HPDE6-E6E7 (cell line): ENCODE data around the gene GREB1.

Source experiments
- DNase-seq: peaks from one replicate; pipeline ENCODE4 v3.0.0; 2011; ENCODE audit warnings: missing footprints; ENCODE audit errors: extremely low spot score

The GREB1 gene

GRCh38 chr2:11559066-11559785 lies 25.4 kb downstream of the GREB1 start:
- no peak for DNase-seq

DNA sequence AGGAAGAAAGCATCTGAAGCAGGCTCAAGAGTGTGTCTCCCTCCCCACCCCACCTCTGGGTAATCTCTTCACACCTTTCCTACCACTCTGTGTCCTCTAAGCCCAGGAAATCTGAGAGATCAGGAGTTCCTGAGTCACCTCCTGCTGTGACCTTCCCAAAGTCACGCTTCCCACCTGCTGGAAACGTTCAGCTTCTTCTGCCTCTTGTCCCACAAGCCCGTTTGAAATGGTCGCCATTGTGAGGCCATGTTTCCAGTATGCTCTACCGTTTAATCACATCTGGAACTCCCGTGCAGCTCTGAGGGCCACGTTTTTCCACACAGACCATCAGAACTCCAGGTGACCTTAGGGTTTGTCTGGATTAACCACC lies 25.9 kb downstream of the GREB1 start:
- DNase-seq: no peak

GRCh38 chr2:11560806-11561205 lies 27.0 kb downstream of the GREB1 start:
- no peak for DNase-seq

DNA sequence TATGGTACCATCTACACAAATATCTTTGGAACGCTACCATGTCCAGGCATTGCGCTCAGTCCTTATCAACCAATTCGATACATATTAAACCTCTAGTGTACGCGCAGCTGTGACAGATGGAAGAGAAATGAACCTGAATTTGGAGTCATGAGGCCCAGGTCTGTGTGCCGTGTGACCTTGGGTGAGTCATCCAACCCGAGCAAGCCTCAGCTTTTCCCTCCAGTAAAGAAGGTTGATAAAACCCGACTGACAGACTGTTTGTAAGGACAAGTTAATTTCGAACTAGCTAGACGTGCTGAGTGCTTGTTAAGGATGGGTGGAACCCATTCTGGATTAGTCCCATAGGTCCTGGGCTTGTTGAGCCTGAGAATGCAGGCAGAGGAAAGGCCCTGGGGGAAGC lies 28.2 kb downstream of the GREB1 start:
- DNase-seq: peak; percentile 48

DNA sequence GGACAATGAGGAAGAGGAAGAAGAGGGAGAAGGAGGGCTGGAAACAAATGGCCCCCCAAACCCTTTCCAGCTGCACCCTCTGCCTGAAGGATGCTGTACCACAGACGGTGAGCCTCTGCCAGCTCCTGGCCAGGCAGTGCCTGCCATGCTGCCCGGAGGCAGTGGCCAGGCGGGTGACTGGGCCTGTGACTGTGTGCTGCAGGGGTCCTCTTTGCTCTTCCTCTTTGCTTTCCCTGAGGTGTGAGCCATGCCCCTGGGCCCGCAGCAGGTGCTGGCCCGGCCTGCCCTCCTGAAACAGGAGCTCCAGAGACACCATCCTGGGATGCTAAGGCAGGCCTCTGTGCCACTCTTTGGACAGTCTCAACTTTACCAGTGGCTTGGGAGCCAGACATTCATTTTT lies 28.6 kb downstream of the GREB1 start:
- DNase-seq: no peak

- no peak for DNase-seq
Observed at GRCh38 chr2:11563784-11564666, 30.2 kb downstream of the GREB1 start.

DNA sequence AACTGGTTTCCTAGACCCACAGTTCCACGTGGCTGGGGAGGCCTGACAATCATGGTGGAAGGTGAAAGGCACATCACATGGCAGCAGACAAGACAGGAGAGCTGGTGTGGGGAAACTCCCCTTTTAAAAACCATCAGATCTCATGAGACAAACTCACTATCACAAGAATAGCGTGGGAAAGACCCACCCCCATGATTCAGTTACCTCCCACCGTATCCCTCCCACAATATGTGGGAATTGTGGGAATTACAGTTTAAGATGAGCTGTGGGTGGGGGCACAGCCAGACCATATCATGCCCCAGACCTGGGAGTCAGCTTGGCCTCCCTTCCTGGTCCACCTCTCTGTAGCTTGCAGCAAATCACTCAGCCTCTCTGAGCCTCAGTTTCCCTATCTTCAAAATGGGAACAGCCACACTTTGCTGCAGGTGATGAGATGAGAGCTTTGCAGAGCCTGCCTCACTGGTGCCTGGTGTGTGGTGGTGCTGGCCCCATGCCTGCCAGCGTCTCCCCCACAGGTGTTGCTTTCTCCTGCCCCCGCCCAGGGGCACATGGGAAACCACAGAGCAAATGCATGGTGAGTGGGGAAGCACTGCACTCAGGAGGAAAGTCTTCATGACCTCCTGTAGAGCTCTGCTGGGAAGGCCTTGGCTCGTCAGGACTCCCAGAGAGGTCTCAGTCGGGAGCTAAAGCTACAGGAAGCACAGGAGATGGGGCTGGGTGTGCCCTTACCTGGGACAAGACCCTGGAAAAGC lies 31.1 kb downstream of the GREB1 start:
- no peak for DNase-seq

- DNase-seq: no peak
Observed at GRCh38 chr2:11566383-11566782, 32.5 kb downstream of the GREB1 start.

DNA sequence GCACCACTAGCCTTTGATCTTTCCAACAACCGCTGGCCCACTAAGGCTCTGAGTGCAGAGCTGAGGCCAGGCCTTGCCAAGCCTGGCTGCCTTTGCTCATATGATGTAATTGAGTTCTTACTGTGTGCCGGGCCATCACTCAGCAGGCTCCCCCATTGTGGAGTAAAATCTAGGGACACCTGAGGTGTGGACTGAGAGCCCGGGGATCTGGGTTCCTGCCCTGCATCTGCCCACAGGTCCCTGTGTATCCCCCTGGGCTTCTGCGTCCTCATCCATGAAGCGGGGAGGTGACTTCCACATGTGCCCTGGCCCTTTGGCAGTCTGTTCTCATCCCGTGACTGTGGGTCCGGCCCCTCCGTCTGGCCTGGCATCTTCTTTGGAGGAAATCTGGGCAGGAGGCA lies 33.8 kb downstream of the GREB1 start:
- DNase-seq: no peak

GRCh38 chr2:11568436-11568835 lies 34.6 kb downstream of the GREB1 start:
- DNase-seq: no peak

GRCh38 chr2:11569636-11570035 lies 35.8 kb downstream of the GREB1 start:
- DNase-seq: no peak

- no peak for DNase-seq
Observed at GRCh38 chr2:11571170-11571569, 37.3 kb downstream of the GREB1 start.

GRCh38 chr2:11572996-11573395 lies 39.2 kb downstream of the GREB1 start:
- no peak for DNase-seq

GRCh38 chr2:11573418-11574175 lies 39.8 kb downstream of the GREB1 start:
- no peak for DNase-seq

- DNase-seq: no peak
Observed at GRCh38 chr2:11574176-11575046, 40.6 kb downstream of the GREB1 start.

- no peak for DNase-seq
Observed at GRCh38 chr2:11576398-11576797, 42.6 kb downstream of the GREB1 start.

DNA sequence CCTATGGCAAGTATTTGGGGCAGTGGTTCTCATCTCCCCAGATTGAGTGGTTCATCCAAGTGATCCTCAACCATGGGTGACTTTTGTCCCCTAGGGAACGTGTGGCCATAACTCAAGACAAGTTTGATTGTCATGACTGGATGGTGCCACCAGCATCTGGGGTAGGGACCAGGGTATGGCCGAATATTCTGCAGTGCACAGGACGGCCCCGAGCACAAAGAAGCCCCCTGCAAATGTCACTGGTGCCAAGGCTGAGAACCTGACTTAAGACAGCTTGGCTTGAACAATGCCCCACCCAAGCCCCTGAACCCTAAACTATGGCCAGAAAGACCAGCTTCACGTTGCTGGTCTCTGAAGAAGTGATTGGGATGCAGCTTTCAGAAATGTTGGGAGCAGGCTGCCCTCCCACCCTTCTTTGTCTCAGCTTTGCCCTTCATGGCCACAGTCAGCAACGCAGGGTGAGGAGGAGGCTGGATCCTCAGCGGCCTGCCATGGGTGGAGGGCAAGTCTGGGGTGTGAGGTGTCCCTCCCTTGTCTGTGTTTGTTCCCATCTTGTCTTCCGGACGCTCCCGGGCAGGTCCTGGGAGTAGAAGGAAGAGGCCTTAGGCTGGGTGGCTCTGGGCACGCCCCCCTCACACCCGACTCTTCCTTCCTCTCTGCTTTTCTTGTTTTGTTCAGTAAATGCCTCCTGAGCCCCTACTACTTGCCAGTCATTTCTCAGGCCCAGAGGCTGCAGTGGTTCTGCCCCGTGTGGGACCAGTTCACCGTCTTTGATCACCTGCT lies 43.4 kb downstream of the GREB1 start:
- no peak for DNase-seq

- DNase-seq: no peak
Observed at GRCh38 chr2:11578081-11578948, 44.5 kb downstream of the GREB1 start.
